Panc1 (cell line): ENCODE measurements around the gene OGDH.

ENCODE experiments used
- SIN3A ChIP-seq: IDR thresholded peaks from 2 replicates; pipeline ENCODE4 v1.6.1; 2012; ENCODE audit warnings: low read depth, mild to moderate bottlenecking, low read length, moderate library complexity, borderline replicate concordance; ENCODE audit not compliant: insufficient read depth
- TF ChIP-seq, protein P1 (sequence below): fragments of 450-650 bp; IDR thresholded peaks from 2 replicates; pipeline ENCODE4 v1.5.1; 2017; ENCODE audit warnings: mild to moderate bottlenecking

DNA sequence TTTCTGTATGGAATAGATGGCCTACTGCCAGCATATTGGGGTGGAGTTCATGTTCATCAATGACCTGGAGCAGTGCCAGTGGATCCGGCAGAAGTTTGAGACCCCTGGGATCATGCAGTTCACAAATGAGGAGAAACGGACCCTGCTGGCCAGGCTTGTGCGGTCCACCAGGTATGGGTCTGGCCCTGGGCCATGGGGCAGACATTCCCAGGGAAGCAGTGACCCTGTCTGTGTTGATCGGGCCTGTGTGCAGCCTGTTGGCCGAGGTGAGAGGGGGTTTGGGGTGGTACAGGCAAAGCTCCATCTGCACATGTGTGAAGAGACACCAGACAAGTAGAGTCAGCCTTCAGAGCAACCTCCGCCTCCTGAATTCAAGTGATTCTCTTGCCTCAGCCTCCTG, 67.3 kb downstream of the OGDH start:
- no peak for TF ChIP-seq SIN3A
- TF ChIP-seq, protein P1, sequence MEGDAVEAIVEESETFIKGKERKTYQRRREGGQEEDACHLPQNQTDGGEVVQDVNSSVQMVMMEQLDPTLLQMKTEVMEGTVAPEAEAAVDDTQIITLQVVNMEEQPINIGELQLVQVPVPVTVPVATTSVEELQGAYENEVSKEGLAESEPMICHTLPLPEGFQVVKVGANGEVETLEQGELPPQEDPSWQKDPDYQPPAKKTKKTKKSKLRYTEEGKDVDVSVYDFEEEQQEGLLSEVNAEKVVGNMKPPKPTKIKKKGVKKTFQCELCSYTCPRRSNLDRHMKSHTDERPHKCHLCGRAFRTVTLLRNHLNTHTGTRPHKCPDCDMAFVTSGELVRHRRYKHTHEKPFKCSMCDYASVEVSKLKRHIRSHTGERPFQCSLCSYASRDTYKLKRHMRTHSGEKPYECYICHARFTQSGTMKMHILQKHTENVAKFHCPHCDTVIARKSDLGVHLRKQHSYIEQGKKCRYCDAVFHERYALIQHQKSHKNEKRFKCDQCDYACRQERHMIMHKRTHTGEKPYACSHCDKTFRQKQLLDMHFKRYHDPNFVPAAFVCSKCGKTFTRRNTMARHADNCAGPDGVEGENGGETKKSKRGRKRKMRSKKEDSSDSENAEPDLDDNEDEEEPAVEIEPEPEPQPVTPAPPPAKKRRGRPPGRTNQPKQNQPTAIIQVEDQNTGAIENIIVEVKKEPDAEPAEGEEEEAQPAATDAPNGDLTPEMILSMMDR = no peak
